Muscle layer of colon (tissue), 2 donors: ENCODE measurements around the gene SYCP2.

Source experiments
- H3K27ac ChIP-seq: one replicate; pipeline ENCODE4 v1.7.0; 2013; ENCODE audit warnings: low read depth, mild to moderate bottlenecking, low read length, moderate library complexity
- H3K27me3 ChIP-seq, 2 donors: one replicate each; pipeline ENCODE4 v1.7.0; 2013; ENCODE audit warnings: low read length in 2 of 2, mild to moderate bottlenecking in 2 of 2; ENCODE audit not compliant: insufficient read depth in 2 of 2, control insufficient read depth in 1 of 2
- H3K36me3 ChIP-seq: one replicate; pipeline ENCODE4 v1.7.0; 2013; ENCODE audit warnings: mild to moderate bottlenecking, low read length; ENCODE audit not compliant: insufficient read depth
- H3K4me1 ChIP-seq: one replicate; pipeline ENCODE4 v1.7.0; 2013; ENCODE audit warnings: mild to moderate bottlenecking, low read length; ENCODE audit not compliant: insufficient read depth
- H3K4me3 ChIP-seq, 2 donors: one replicate each; pipeline ENCODE4 v1.7.0; 2013; ENCODE audit warnings: low read length in 2 of 2, low read depth in 1 of 2, mild to moderate bottlenecking in 1 of 2, moderate library complexity in 1 of 2
- H3K9ac ChIP-seq: one replicate; pipeline ENCODE4 v1.7.0; 2013; ENCODE audit warnings: low read length
- H3K9me3 ChIP-seq: one replicate; pipeline ENCODE4 v1.7.0; 2013; ENCODE audit warnings: mild to moderate bottlenecking, low read length
- donor health status: abdominal sarcoma.
- donor health status: Adenocarcinoma of cecum.

Gene SYCP2

GRCh38 chr20:59825563-59825920 is 107.9 kb downstream of the SYCP2 start:
- H3K27me3 ChIP-seq, result no peaks in the 10 kb centered on the region
- H3K27ac ChIP-seq, result no peak overlapping the region
- H3K9ac ChIP-seq, result no peak overlapping the region
- no peaks in the 10 kb centered on the region for H3K4me1 ChIP-seq
- H3K9me3 ChIP-seq, result no peaks in the 10 kb centered on the region
- H3K36me3 ChIP-seq, result no peaks in the 10 kb centered on the region
- H3K4me3 ChIP-seq, result no peak overlapping the region

GRCh38 chr20:59824711-59825562 is 108.5 kb downstream of the SYCP2 start:
- Histone ChIP-seq H3K27ac (no peak overlapping the region), H3K4me1 (no peaks in the 10 kb centered on the region), H3K36me3 (no peaks in the 10 kb centered on the region), H3K4me3 (no peak overlapping the region), H3K27me3 (no peaks in the 10 kb centered on the region), H3K9ac (no peak overlapping the region), H3K9me3 (no peaks in the 10 kb centered on the region)

GRCh38 chr20:59823491-59824259 is 109.8 kb downstream of the SYCP2 start:
- Histone ChIP-seq H3K27me3 (no peaks in the 10 kb centered on the region), H3K36me3 (no peaks in the 10 kb centered on the region), H3K9ac (no peak overlapping the region), H3K27ac (no peak overlapping the region), H3K4me1 (no peaks in the 10 kb centered on the region), H3K9me3 (no peaks in the 10 kb centered on the region), H3K4me3 (no peak overlapping the region)

- H3K9me3 ChIP-seq, result no peaks in the 10 kb centered on the region
- no peak overlapping the region for H3K9ac ChIP-seq
- no peaks in the 10 kb centered on the region for H3K36me3 ChIP-seq
- H3K27me3 ChIP-seq, result no peaks in the 10 kb centered on the region
- H3K4me3 ChIP-seq, result no peak overlapping the region
- no peaks in the 10 kb centered on the region for H3K4me1 ChIP-seq
- no peak overlapping the region for H3K27ac ChIP-seq
Measured at GRCh38 chr20:59823030-59823423, 110.4 kb downstream of the SYCP2 start.

- Histone ChIP-seq H3K4me1 (no peaks in the 10 kb centered on the region), H3K27ac (no peak overlapping the region), H3K9ac (no peak overlapping the region), H3K4me3 (no peak overlapping the region), H3K36me3 (no peaks in the 10 kb centered on the region), H3K9me3 (no peaks in the 10 kb centered on the region), H3K27me3 (no peaks in the 10 kb centered on the region)
Measured at GRCh38 chr20:59822291-59823029, 111.0 kb downstream of the SYCP2 start.

- no peaks in the 10 kb centered on the region for H3K27me3 ChIP-seq
- H3K4me1 ChIP-seq, result no peaks in the 10 kb centered on the region
- no peak overlapping the region for H3K9ac ChIP-seq
- no peaks in the 10 kb centered on the region for H3K36me3 ChIP-seq
- H3K9me3 ChIP-seq, result no peaks in the 10 kb centered on the region
- H3K4me3 ChIP-seq, result no peak overlapping the region
- H3K27ac ChIP-seq, result no peak overlapping the region
Measured at GRCh38 chr20:59821788-59822187, 111.6 kb downstream of the SYCP2 start.

- H3K4me1 ChIP-seq, result no peaks in the 10 kb centered on the region
- H3K27me3 ChIP-seq, result no peaks in the 10 kb centered on the region
- H3K27ac ChIP-seq, result no peak overlapping the region
- H3K9ac ChIP-seq, result no peak overlapping the region
- H3K9me3 ChIP-seq, result no peaks in the 10 kb centered on the region
- no peaks in the 10 kb centered on the region for H3K36me3 ChIP-seq
- no peak overlapping the region for H3K4me3 ChIP-seq
Measured at GRCh38 chr20:59821201-59821600, 112.2 kb downstream of the SYCP2 start.

GRCh38 chr20:59820204-59821041 is 113.0 kb downstream of the SYCP2 start:
- Histone ChIP-seq H3K27me3 (no peaks in the 10 kb centered on the region), H3K36me3 (no peaks in the 10 kb centered on the region), H3K9ac (no peak overlapping the region), H3K4me1 (no peaks in the 10 kb centered on the region), H3K4me3 (no peak overlapping the region), H3K9me3 (no peaks in the 10 kb centered on the region), H3K27ac (no peak overlapping the region)

- H3K9me3 ChIP-seq, result no peaks in the 10 kb centered on the region
- H3K36me3 ChIP-seq, result no peaks in the 10 kb centered on the region
- no peaks in the 10 kb centered on the region for H3K4me1 ChIP-seq
- H3K27me3 ChIP-seq, result no peaks in the 10 kb centered on the region
- no peak overlapping the region for H3K9ac ChIP-seq
- H3K4me3 ChIP-seq, result no peak overlapping the region
- H3K27ac ChIP-seq, result no peak overlapping the region
Measured at GRCh38 chr20:59819496-59820203, 113.8 kb downstream of the SYCP2 start.

- Histone ChIP-seq H3K36me3 (no peaks in the 10 kb centered on the region), H3K27ac (no peak overlapping the region), H3K4me3 (no peak overlapping the region), H3K9me3 (no peaks in the 10 kb centered on the region), H3K9ac (no peak overlapping the region), H3K4me1 (no peaks in the 10 kb centered on the region), H3K27me3 (no peaks in the 10 kb centered on the region)
Measured at GRCh38 chr20:59818911-59819310, 114.5 kb downstream of the SYCP2 start.
